ENCODE measurements around the gene FOLR2. TPM values are rescaled to one million over a fixed set of nuclear protein-coding genes. Genes with fewer than 3 reads are reported as not detected.

The FOLR2 gene
- total and polyA plus RNA-seq, 2 experiments from 2014 or later, result not detected

DNA sequence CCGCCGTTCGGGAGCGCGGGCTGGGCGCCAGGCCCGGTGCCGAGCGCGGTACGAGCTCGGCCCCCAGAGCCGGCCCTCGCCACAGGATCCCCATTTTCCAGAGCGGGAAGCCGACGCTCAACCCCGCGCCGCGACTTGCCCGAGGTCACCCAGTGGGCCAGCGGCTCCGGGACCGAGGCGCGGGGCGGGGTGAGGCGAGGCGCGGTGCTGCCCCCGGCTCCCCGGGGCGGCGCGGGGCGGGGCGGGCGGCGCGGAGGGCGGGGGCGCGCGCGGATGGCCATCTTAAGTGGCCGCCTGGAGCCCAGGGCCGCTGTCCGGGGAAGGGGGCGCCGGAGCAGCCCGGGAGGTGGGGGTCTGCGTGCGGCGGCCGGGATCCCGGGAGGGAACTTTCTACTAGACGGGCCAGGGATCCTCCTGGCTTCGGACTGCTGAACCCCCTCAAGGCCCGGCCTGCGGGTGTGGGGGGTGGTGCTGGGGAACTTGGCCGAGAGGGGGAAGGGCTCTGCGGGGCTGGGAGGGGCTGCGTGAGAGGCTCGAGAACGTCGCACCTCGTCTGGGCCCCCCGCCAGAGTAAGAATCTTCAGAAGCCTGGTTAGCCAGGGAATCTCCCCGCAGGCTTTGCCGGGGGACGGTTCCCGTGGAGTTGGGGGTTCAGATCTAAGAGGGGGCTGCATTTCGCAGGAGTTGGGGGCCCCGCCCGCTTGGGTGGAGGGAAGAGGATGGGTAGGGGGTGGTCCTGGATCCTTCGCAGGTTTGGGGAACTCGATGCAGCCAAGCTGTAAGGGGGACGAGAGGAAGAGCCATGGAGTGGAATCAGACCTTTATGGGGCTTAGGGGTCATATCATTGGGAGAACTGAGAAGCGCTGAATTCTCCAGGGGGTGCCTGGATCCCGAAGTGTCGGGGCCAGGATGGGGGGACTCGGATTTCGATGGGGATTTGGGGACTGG is 7.3 kb downstream of the FOLR2 start:
- TF ChIP-seq EZH2 (IDR thresholded peaks at IDR 0.05; ENCODE audit: insufficient read depth, poor library complexity, severe bottlenecking) (no peak), EZH2phosphoT487 (IDR thresholded peaks at IDR 0.05; ENCODE audit: insufficient read depth, low read depth) (no peak)
- Histone ChIP-seq H3K36me3 (ENCODE audit: low read depth) (peaks cover 5% of the 10 kb centered on the region; the same call in 1 of the 2 replicates), H3K27me3 (replicated peaks; ENCODE audit: insufficient read depth) (no peaks in the 10 kb centered on the region), H3K9me2 (ENCODE audit: insufficient read depth) (no peaks in the 10 kb centered on the region), H2AFZ (peak overlapping the region; percentile 94), H3K27ac (peak overlapping the region; percentile 69), H3K9me3 (ENCODE audit: low read depth) (no peaks in the 10 kb centered on the region), H3F3A (ENCODE audit: insufficient read depth) (no peaks in the 10 kb centered on the region), H4K20me1 (ENCODE audit: insufficient read depth) (no peaks in the 10 kb centered on the region), H3K79me2 (ENCODE audit: insufficient read depth) (peaks cover 49% of the 10 kb centered on the region), H3K4me2 (ENCODE audit: unreplicated experiment) (peak overlapping the region; percentile 86), H3K4me3 (peak overlapping the region; percentile 97), H3K4me1 (ENCODE audit: insufficient read depth) (peaks cover 11% of the 10 kb centered on the region; the same call in 1 of the 2 replicates), H3K9ac (peak overlapping the region; percentile 88)
- WGBS, 2 experiments (ENCODE audit: low coverage in 1 of 2, low lambda C conversion rate in 2 of 2, missing lambda C conversion rate in 2 of 2), result 1% methylated on average over 38 to 84 of the region's 84 CpGs
- DNase-seq, result peak; percentile 83
- in situ Hi-C loops (cut with MboI), result no loop called here

DNA sequence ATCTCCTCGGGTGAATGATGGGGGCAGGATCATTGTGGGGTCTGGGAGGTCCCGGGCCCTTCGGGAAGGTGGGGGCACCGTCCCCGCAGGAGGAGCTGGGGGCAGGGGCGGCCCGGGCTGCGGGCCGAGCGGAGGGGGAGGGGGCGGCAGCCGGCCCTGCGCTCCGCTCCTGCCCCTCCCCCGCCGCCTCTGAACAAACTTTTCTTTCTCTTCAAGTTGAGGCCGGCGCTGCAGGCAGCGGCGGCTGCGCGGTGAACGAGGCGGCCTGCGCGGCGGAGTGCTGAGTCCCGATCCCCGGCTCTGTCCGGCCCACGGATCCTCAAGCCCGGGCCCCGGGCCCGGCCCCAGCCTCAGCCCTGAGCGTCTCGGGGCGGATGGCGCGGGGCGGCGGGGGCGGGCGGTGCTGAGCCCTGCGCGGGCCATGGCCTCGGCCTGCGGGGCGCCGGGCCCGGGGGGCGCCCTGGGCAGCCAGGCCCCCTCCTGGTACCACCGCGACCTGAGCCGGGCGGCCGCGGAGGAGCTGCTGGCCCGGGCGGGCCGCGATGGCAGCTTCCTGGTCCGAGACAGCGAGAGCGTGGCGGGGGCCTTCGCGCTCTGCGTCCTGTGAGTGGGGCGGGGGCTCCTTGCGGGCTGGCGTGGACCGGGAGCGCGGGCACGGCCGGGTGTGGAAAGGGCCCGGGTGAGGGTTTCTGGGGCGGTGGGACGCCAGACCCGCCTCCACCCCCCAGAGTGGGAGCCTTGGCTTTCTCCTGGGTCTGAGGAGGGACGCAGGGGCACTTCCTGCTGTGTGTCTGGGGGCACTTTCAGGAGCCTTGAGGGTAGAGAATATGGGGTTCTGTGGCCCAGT is 8.2 kb downstream of the FOLR2 start, which contains the start of gene INPPL1:
INPPL1 (plus strand) TSS at position 204 of the 847 bp plus-strand sequence; CDS start at position 422, 218 bp downstream.
- H4K20me1 ChIP-seq (ENCODE audit: insufficient read depth), result no peaks in the 10 kb centered on the region
- no peaks in the 10 kb centered on the region for H3K9me2 ChIP-seq (ENCODE audit: insufficient read depth)
- no peaks in the 10 kb centered on the region for H3K9me3 ChIP-seq (ENCODE audit: low read depth)
- in situ Hi-C loops (cut with MboI), result no loop called here
- peak within 1 kb of the TSS; percentile 86 for H3K4me2 ChIP-seq (ENCODE audit: unreplicated experiment)
- peak; percentile 77 for DNase-seq
- peak within 1 kb of the TSS; percentile 97 for H3K4me3 ChIP-seq
- WGBS, 2 experiments (ENCODE audit: low coverage in 1 of 2, low lambda C conversion rate in 2 of 2, missing lambda C conversion rate in 2 of 2), result 0 to 1% methylated on average over 17 to 46 of the region's 81 CpGs
- peak within 1 kb of the TSS; percentile 69 for H3K27ac ChIP-seq
- peaks cover 50% of the 10 kb centered on the region for H3K79me2 ChIP-seq (ENCODE audit: insufficient read depth)
- peak within 1 kb of the TSS; percentile 94 for H2AFZ ChIP-seq
- H3K4me1 ChIP-seq (ENCODE audit: insufficient read depth), result peaks cover 11% of the 10 kb centered on the region; the same call in 1 of the 2 replicates
- no peaks in the 10 kb centered on the region for H3F3A ChIP-seq (ENCODE audit: insufficient read depth)
- TF ChIP-seq EZH2phosphoT487 (IDR thresholded peaks at IDR 0.05; ENCODE audit: insufficient read depth, low read depth) (no peak), EZH2 (IDR thresholded peaks at IDR 0.05; ENCODE audit: insufficient read depth, poor library complexity, severe bottlenecking) (no peak)
- H3K36me3 ChIP-seq (ENCODE audit: low read depth), result peaks cover 14% of the 10 kb centered on the region; the same call in 1 of the 2 replicates
- H3K27me3 ChIP-seq (replicated peaks; ENCODE audit: insufficient read depth), result no peaks in the 10 kb centered on the region
- peak within 1 kb of the TSS; percentile 88 for H3K9ac ChIP-seq

DNA sequence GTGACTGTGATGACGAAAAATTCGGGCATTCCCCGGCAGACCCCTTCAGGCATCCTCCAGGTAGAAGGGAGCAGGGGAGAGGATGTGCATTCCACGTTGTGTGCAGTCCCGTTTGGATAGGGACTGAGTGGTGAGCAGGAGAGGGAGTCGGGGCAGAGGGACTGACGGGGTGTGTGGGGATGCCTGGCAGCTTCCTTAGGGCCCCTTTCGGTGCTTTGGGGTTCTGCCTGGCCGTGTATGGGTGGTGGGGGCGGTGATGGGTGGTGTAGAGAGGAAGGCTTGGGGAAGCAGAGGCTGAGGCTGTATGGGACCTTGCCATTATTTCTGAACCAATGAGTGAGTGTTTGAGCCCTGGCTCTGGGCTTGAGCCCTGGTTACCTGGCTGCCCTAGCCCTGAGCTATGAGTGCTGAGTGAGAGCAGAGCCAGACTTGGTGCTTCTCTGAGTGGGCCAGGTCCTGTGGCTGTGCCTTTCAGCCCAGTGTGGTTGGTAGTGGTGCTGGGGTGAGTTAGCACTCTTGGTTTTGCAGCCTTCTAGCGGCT is 8.9 kb downstream of the FOLR2 start:
- Histone ChIP-seq H3K27ac (no peak overlapping the region), H3K79me2 (ENCODE audit: insufficient read depth) (peaks cover 50% of the 10 kb centered on the region), H3K36me3 (ENCODE audit: low read depth) (peaks cover 19% of the 10 kb centered on the region; the same call in 1 of the 2 replicates), H3K4me2 (ENCODE audit: unreplicated experiment) (peak overlapping the region; percentile 74), H3F3A (ENCODE audit: insufficient read depth) (no peaks in the 10 kb centered on the region), H3K9me3 (ENCODE audit: low read depth) (no peaks in the 10 kb centered on the region), H3K9ac (peak overlapping the region; percentile 88), H3K4me1 (ENCODE audit: insufficient read depth) (peaks cover 11% of the 10 kb centered on the region; the same call in 1 of the 2 replicates), H3K27me3 (replicated peaks; ENCODE audit: insufficient read depth) (no peaks in the 10 kb centered on the region), H3K4me3 (peak overlapping the region; percentile 97), H2AFZ (no peak overlapping the region), H3K9me2 (ENCODE audit: insufficient read depth) (no peaks in the 10 kb centered on the region), H4K20me1 (ENCODE audit: insufficient read depth) (no peaks in the 10 kb centered on the region)
- in situ Hi-C loops (cut with MboI), result no loop called here
- DNase-seq, result peak; percentile 45
- TF ChIP-seq EZH2 (IDR thresholded peaks at IDR 0.05; ENCODE audit: insufficient read depth, poor library complexity, severe bottlenecking) (no peak), EZH2phosphoT487 (IDR thresholded peaks at IDR 0.05; ENCODE audit: insufficient read depth, low read depth) (no peak)
- 17 to 21% methylated on average over 11 of the region's 11 CpGs for WGBS, 2 experiments (ENCODE audit: low coverage in 1 of 2, low lambda C conversion rate in 2 of 2, missing lambda C conversion rate in 2 of 2)

DNA sequence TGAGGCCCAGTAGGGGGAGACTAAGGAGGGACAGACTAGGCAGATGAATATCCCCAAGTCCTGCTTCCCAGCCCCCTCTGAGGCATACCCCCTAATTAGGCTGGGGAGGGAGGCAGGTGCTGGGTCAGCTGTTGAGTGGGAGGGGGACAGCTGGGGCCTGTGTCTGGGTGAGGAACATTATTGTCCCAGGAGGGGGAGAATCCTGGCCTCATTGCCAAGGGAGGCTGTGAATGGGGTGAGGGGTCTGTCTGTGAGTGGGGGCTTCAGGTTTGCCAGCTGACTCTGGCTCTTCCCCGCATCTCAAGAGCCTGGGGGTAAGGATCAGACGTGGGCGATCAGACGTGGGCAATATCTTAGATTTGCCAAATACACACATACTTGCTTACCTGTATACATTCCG is 10.1 kb downstream of the FOLR2 start:
- peaks cover 55% of the 10 kb centered on the region for H3K79me2 ChIP-seq (ENCODE audit: insufficient read depth)

More for the DNA sequence above, 10.1 kb downstream of the FOLR2 start:
- H3K9me3 ChIP-seq (ENCODE audit: low read depth), result no peaks in the 10 kb centered on the region
- no peak for DNase-seq
- peak overlapping the region; percentile 88; the same call in 1 of the 2 replicates for H3K9ac ChIP-seq
- no peaks in the 10 kb centered on the region for H3K27me3 ChIP-seq (replicated peaks; ENCODE audit: insufficient read depth)
- H3K4me2 ChIP-seq (ENCODE audit: unreplicated experiment), result no peak overlapping the region
- WGBS, 2 experiments (ENCODE audit: low coverage in 1 of 2, low lambda C conversion rate in 2 of 2, missing lambda C conversion rate in 2 of 2), result 68 to 71% methylated on average over 5 of the region's 5 CpGs
- peaks cover 11% of the 10 kb centered on the region; the same call in 1 of the 2 replicates for H3K4me1 ChIP-seq (ENCODE audit: insufficient read depth)
- no peaks in the 10 kb centered on the region for H4K20me1 ChIP-seq (ENCODE audit: insufficient read depth)
- in situ Hi-C loops (cut with MboI), result no loop called here
- H3K4me3 ChIP-seq, result no peak overlapping the region
- H3F3A ChIP-seq (ENCODE audit: insufficient read depth), result no peaks in the 10 kb centered on the region
- no peaks in the 10 kb centered on the region for H3K9me2 ChIP-seq (ENCODE audit: insufficient read depth)
- peaks cover 29% of the 10 kb centered on the region; the same call in 1 of the 2 replicates for H3K36me3 ChIP-seq (ENCODE audit: low read depth)
- H3K27ac ChIP-seq, result no peak overlapping the region
- no peak overlapping the region for H2AFZ ChIP-seq
- TF ChIP-seq EZH2 (IDR thresholded peaks at IDR 0.05; ENCODE audit: insufficient read depth, poor library complexity, severe bottlenecking) (no peak), EZH2phosphoT487 (IDR thresholded peaks at IDR 0.05; ENCODE audit: insufficient read depth, low read depth) (no peak)
